D721Med (cell line): ENCODE results near the gene TENM4.

Source experiments
- DNase-seq: peaks from one replicate; pipeline ENCODE4 v3.0.0; 2011; ENCODE audit warnings: low spot score; ENCODE audit not compliant: insufficient read length
- FAIRE-seq: peaks from 2 replicates; lab custom pipeline; 2011; peaks lifted over from hg19 to GRCh38; lab: Jason Lieb, UNC
- TF ChIP-seq, protein P1 (sequence below): IDR thresholded peaks from 2 replicates; pipeline ENCODE4 v1.5.1; 2012; ENCODE audit warnings: mild to moderate bottlenecking, control low read depth; ENCODE audit not compliant: insufficient read depth; ENCODE audit errors: missing control alignments

The TENM4 gene

GRCh38 chr11:78730267-78730824, 710.5 kb downstream of the TENM4 start:
- TF ChIP-seq, protein P1, sequence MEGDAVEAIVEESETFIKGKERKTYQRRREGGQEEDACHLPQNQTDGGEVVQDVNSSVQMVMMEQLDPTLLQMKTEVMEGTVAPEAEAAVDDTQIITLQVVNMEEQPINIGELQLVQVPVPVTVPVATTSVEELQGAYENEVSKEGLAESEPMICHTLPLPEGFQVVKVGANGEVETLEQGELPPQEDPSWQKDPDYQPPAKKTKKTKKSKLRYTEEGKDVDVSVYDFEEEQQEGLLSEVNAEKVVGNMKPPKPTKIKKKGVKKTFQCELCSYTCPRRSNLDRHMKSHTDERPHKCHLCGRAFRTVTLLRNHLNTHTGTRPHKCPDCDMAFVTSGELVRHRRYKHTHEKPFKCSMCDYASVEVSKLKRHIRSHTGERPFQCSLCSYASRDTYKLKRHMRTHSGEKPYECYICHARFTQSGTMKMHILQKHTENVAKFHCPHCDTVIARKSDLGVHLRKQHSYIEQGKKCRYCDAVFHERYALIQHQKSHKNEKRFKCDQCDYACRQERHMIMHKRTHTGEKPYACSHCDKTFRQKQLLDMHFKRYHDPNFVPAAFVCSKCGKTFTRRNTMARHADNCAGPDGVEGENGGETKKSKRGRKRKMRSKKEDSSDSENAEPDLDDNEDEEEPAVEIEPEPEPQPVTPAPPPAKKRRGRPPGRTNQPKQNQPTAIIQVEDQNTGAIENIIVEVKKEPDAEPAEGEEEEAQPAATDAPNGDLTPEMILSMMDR: no peak
- DNase-seq: no peak
- no peak for FAIRE-seq

- TF ChIP-seq, protein P1: no peak
- no peak for FAIRE-seq
- no peak for DNase-seq
Measured at GRCh38 chr11:78727816-78728215, 713.0 kb downstream of the TENM4 start.

GRCh38 chr11:78725200-78725599, 715.6 kb downstream of the TENM4 start:
- TF ChIP-seq, protein P1: no peak
- FAIRE-seq (no peak), DNase-seq (no peak)

DNA sequence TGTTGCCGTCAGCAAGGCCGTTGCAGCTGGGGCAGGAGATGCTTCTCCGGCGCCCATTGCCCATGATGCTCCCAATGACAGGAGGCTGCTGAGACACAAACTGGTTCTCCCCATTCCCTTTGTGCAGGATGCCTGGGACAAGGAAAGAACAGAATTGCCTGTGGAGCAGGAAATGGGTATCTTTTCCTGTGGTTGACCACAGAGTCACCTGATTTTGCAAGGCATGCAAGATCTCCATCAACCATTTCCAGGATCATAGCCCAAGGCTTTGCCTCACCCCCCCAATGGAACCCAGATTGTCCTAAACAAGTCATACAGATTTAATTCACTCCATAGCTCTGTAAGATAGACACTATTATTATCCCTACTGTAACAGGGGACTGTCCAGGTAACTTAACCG, 718.0 kb downstream of the TENM4 start:
- TF ChIP-seq, protein P1: no peak
- FAIRE-seq (no peak), DNase-seq (no peak)

DNA sequence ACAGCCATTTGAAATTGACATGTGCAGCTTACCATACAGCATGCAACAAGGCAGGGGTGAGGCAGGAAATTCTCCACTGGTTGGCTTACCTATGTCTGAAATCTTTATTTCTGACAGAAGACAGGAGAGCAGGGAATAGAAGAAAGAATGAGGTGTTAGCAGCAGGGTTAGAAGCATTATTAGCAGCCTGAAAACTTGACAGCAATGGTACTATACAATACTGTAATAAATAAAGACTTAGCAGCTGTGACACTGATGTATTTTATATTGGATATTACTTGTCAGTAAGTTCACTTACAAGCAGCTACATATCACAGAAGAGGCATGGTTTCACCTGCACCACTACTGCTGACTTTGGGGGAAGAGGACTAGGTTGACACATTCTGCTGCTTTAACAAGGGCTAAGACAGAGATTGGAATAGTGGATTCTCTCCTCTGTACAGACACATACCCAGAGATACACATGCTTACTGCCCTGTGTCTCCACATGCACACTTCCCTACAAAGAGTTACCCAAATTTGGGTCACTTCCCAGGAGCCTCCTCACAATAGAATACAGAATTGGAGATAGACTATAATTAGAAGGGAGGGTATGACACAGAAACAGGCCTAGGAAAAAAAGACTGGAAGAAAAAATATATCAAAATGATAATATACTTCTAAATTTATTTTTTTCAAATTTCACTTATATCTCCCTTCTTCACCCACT, 720.4 kb downstream of the TENM4 start:
- FAIRE-seq (no peak), DNase-seq (no peak)
- TF ChIP-seq, protein P1: no peak

DNA sequence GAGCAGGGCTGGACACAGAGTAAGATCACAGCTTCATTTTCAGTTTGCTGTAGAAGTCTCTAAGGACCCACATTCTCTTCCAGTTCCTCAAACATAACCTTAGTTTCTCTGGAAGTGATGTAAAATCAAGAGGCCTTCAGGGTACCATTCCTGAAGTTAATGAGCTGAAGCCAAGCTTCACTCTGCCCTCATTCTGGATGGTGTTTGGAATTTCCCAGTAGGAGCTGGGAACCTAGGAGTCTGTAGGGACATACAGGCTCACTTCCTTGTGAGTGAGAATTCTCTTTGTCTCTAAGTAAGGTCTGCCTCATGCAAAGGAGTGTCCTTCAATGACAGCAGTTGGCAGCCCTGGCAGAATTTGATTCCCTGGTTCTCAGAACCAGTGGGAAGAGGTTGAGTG, 723.8 kb downstream of the TENM4 start:
- TF ChIP-seq, protein P1: no peak
- DNase-seq: no peak
- no peak for FAIRE-seq
